Measurements from ENCODE around the gene SOS2.
"Not testable (repeated sequence)": the region's sequence is repeated elsewhere in the genome, so short reads cannot be mapped to it uniquely, and the experiment has no call there.

SOS2 gene

GRCh38 chr14:50225067-50225973 is 6.1 kb downstream of the SOS2 start:
- FAIRE-seq = peak; percentile 79

GRCh38 chr14:50222055-50222613 is 9.2 kb downstream of the SOS2 start:
- no peak for FAIRE-seq

- no peak for FAIRE-seq
Observed at GRCh38 chr14:50218501-50218900, 12.9 kb downstream of the SOS2 start.

GRCh38 chr14:50215416-50215815 is 16.0 kb downstream of the SOS2 start:
- FAIRE-seq = no peak

GRCh38 chr14:50213795-50214194 is 17.6 kb downstream of the SOS2 start:
- no peak for FAIRE-seq

- no peak for FAIRE-seq
Observed at GRCh38 chr14:50212726-50213125, 18.7 kb downstream of the SOS2 start.

GRCh38 chr14:50210074-50210473 is 21.3 kb downstream of the SOS2 start:
- no peak for FAIRE-seq

GRCh38 chr14:50198499-50198898 is 32.9 kb downstream of the SOS2 start:
- no peak for FAIRE-seq

GRCh38 chr14:50191499-50191898 is 39.9 kb downstream of the SOS2 start:
- FAIRE-seq = no peak

- no peak for FAIRE-seq
Observed at GRCh38 chr14:50186107-50186506, 45.3 kb downstream of the SOS2 start.

GRCh38 chr14:50173891-50174290 is 57.5 kb downstream of the SOS2 start:
- no peak for FAIRE-seq

- no peak for FAIRE-seq
Observed at GRCh38 chr14:50171895-50172294, 59.5 kb downstream of the SOS2 start.

GRCh38 chr14:50167381-50167780 is 64.0 kb downstream of the SOS2 start:
- FAIRE-seq = not testable (repeated sequence)

GRCh38 chr14:50156111-50156510 is 75.3 kb downstream of the SOS2 start:
- no peak for FAIRE-seq

- no peak for FAIRE-seq
Observed at GRCh38 chr14:50148799-50149198, 82.6 kb downstream of the SOS2 start.

GRCh38 chr14:50139192-50139591 is 92.2 kb downstream of the SOS2 start:
- FAIRE-seq = no peak

GRCh38 chr14:50127802-50128201 is 103.6 kb downstream of the SOS2 start:
- no peak for FAIRE-seq

GRCh38 chr14:50123062-50123461 is 108.3 kb downstream of the SOS2 start:
- FAIRE-seq = no peak

- no peak for FAIRE-seq
Observed at GRCh38 chr14:50122291-50122690, 109.1 kb downstream of the SOS2 start.

- no peak for FAIRE-seq
Observed at GRCh38 chr14:50121486-50121885, 109.9 kb downstream of the SOS2 start.

GRCh38 chr14:50117456-50117855 is 113.9 kb downstream of the SOS2 start:
- no peak for FAIRE-seq

GRCh38 chr14:50116966-50117365 is 114.4 kb downstream of the SOS2 start:
- FAIRE-seq = peak; percentile 79

GRCh38 chr14:50116181-50116956 is 115.0 kb downstream of the SOS2 start, which contains the start of gene VCPKMT:
TSS of gene VCPKMT (minus strand) at chr14:50116572. CDS start at chr14:50116552, 20 bp downstream.
- FAIRE-seq = no peak
